Ishikawa (cell line): ENCODE measurements around the gene TMEM169.

Source experiments
- CEBPB ChIP-seq: IDR thresholded peaks from 2 replicates; pipeline ENCODE4 v1.6.1; 2012
- CREB1 ChIP-seq: IDR thresholded peaks from 2 replicates; pipeline ENCODE4 v1.6.1; 2012; ENCODE audit warnings: low read depth
- EGR1 ChIP-seq: IDR thresholded peaks from 2 replicates; pipeline ENCODE4 v1.6.1; 2012
- EP300 ChIP-seq: IDR thresholded peaks from 2 replicates; pipeline ENCODE4 v1.6.1; 2012; ENCODE audit warnings: borderline replicate concordance
- FOXM1 ChIP-seq: IDR thresholded peaks from 2 replicates; pipeline ENCODE4 v1.6.1; 2012; ENCODE audit warnings: low read depth, borderline replicate concordance
- MAX ChIP-seq: IDR thresholded peaks from 2 replicates; pipeline ENCODE4 v1.6.1; 2012
- NFIC ChIP-seq: IDR thresholded peaks from 2 replicates; pipeline ENCODE4 v1.6.1; 2012
- RAD21 ChIP-seq: IDR thresholded peaks from 2 replicates; pipeline ENCODE4 v1.6.1; 2012; ENCODE audit warnings: low read depth
- TAF1 ChIP-seq: IDR thresholded peaks from 2 replicates; pipeline ENCODE4 v1.6.1; 2012; ENCODE audit warnings: low read depth, mild to moderate bottlenecking
- TCF12 ChIP-seq: IDR thresholded peaks from 2 replicates; pipeline ENCODE4 v1.6.1; 2012; ENCODE audit warnings: low read depth
- TEAD4 ChIP-seq: IDR thresholded peaks from 2 replicates; pipeline ENCODE4 v1.6.1; 2012
- USF1 ChIP-seq: IDR thresholded peaks from 2 replicates; pipeline ENCODE4 v1.6.1; 2012
- YY1 ChIP-seq: IDR thresholded peaks from 2 replicates; pipeline ENCODE4 v1.6.1; 2012; ENCODE audit warnings: low read depth
- ZBTB7A ChIP-seq: IDR thresholded peaks from 2 replicates; pipeline ENCODE4 v1.6.1; 2012; ENCODE audit warnings: low read depth
- TF ChIP-seq, protein P1 (sequence below): IDR thresholded peaks from 2 replicates; pipeline ENCODE4 v1.6.1; 2012; ENCODE audit warnings: low read depth, mild to moderate bottlenecking

Gene TMEM169

DNA sequence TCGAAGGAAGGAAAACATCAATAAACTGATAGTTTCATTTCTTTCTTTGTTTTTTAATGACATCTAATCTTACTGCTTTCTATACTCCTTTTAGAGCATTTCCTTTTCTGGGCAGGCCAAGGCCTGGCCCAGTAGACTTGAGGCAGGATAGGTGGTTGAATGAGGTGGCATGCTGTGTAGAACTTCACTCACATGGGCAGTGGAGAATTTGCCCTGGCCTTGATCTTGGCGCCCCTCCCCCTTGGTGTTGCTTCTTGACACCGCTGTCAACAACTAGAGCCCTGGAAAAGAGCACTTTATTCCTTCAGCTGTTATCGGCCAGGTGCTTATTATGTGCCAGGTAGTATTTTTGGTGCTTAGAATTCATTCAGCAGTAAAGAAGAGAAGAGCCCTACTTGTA, 64.9 kb downstream of the TMEM169 start:
- TF ChIP-seq MAX (no peak), ZBTB7A (no peak), USF1 (no peak), EP300 (no peak), YY1 (no peak), TCF12 (no peak), CEBPB (no peak), TAF1 (no peak), EGR1 (no peak), TEAD4 (no peak), CREB1 (no peak), FOXM1 (no peak), NFIC (no peak), RAD21 (no peak)
- TF ChIP-seq, protein P1, sequence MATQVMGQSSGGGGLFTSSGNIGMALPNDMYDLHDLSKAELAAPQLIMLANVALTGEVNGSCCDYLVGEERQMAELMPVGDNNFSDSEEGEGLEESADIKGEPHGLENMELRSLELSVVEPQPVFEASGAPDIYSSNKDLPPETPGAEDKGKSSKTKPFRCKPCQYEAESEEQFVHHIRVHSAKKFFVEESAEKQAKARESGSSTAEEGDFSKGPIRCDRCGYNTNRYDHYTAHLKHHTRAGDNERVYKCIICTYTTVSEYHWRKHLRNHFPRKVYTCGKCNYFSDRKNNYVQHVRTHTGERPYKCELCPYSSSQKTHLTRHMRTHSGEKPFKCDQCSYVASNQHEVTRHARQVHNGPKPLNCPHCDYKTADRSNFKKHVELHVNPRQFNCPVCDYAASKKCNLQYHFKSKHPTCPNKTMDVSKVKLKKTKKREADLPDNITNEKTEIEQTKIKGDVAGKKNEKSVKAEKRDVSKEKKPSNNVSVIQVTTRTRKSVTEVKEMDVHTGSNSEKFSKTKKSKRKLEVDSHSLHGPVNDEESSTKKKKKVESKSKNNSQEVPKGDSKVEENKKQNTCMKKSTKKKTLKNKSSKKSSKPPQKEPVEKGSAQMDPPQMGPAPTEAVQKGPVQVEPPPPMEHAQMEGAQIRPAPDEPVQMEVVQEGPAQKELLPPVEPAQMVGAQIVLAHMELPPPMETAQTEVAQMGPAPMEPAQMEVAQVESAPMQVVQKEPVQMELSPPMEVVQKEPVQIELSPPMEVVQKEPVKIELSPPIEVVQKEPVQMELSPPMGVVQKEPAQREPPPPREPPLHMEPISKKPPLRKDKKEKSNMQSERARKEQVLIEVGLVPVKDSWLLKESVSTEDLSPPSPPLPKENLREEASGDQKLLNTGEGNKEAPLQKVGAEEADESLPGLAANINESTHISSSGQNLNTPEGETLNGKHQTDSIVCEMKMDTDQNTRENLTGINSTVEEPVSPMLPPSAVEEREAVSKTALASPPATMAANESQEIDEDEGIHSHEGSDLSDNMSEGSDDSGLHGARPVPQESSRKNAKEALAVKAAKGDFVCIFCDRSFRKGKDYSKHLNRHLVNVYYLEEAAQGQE, result no peak

DNA sequence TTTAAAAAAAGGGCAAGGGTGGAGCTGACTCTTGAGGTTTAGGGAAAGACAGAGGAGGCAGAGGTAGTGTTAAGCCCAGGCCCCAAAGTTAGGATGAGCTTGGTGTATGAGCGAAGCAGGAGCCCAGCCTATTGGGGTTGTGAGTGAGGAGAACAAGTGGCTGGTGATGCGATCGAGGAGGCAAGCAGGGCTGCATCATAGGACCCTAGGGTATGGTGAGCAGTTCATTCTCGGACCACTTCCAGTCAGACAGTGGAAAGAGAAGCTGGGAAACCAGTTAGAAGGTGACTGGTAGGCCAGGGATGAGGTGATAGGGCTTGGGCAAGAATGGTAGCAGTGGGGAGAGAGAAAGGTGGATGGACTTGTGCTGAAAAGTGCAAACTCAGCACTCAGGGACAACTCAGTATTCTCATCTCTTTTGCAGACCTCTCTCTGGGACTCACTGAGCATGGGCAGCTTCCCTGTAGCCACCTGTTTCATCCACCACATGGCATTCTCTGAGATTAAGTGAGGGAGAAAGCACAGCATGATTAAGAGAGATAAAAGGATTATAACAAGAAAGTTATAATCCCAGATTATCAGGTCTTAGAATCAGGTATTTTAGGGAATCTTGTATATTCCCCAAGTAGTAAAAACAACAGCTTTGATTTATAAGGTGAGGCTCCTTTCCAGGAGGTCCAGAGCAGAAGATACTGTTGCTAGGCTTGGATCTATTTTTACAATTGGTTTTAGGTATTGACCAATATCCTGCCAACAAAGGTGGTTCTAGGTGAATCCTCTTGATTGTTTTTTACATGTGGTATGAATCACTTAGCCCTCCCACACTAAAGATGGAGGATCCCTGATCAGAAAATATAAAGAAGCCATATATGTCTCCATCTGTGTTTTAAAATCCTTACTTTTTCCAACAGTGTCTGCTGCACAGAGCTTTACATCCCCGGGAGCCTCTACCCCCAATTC, 65.7 kb downstream of the TMEM169 start:
- TF ChIP-seq TCF12, result no peak
- no peak for TF ChIP-seq CREB1
- TF ChIP-seq CEBPB, result no peak
- TF ChIP-seq NFIC, result no peak
- TF ChIP-seq, protein P1, result no peak
- no peak for TF ChIP-seq EP300
- TF ChIP-seq USF1, result no peak
- no peak for TF ChIP-seq FOXM1
- TF ChIP-seq RAD21, result no peak
- no peak for TF ChIP-seq TEAD4
- no peak for TF ChIP-seq YY1
- TF ChIP-seq ZBTB7A, result no peak
- no peak for TF ChIP-seq EGR1
- no peak for TF ChIP-seq MAX

DNA sequence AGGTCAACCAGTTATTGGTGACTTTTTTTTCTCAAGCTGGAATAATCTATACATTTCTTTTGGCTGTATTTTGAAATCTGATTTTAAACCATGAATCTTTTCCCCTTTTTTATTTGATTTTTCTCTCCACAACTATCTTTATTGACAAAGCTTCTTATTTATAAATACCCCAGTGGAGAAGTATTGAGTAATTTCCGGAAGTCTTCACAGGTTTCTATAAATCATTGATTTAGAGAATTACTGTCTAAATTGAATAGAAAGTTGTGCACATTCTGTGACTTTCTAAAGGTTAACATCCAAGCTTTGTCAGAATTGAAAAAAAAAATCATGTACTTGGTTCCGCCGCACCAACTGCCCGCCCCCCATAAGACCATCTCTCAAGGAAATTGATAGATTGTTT, 67.3 kb downstream of the TMEM169 start:
- no peak for TF ChIP-seq RAD21
- no peak for TF ChIP-seq FOXM1
- TF ChIP-seq YY1, result no peak
- TF ChIP-seq TCF12, result no peak
- TF ChIP-seq USF1, result no peak
- TF ChIP-seq TAF1, result no peak
- no peak for TF ChIP-seq ZBTB7A
- no peak for TF ChIP-seq MAX
- TF ChIP-seq NFIC, result no peak
- no peak for TF ChIP-seq EGR1

GRCh38 chr2:216149741-216150140, 68.0 kb downstream of the TMEM169 start:
- TF ChIP-seq YY1 (no peak), ZBTB7A (no peak), EP300 (no peak), EGR1 (no peak), TAF1 (no peak), NFIC (no peak), TCF12 (no peak), CREB1 (no peak), MAX (no peak)
- TF ChIP-seq, protein P1, result no peak
